Measurements from ENCODE around the gene UBTF. TPM values are rescaled to one million over a fixed set of nuclear protein-coding genes. Genes with fewer than 3 reads are reported as not detected.

Gene UBTF, protein sequence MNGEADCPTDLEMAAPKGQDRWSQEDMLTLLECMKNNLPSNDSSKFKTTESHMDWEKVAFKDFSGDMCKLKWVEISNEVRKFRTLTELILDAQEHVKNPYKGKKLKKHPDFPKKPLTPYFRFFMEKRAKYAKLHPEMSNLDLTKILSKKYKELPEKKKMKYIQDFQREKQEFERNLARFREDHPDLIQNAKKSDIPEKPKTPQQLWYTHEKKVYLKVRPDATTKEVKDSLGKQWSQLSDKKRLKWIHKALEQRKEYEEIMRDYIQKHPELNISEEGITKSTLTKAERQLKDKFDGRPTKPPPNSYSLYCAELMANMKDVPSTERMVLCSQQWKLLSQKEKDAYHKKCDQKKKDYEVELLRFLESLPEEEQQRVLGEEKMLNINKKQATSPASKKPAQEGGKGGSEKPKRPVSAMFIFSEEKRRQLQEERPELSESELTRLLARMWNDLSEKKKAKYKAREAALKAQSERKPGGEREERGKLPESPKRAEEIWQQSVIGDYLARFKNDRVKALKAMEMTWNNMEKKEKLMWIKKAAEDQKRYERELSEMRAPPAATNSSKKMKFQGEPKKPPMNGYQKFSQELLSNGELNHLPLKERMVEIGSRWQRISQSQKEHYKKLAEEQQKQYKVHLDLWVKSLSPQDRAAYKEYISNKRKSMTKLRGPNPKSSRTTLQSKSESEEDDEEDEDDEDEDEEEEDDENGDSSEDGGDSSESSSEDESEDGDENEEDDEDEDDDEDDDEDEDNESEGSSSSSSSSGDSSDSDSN
- total RNA-seq = 10 to 100 TPM; 42.6 to 59.7 TPM
- long read RNA-seq, donor 1, full-length matches to known transcripts = 14 of 39 reads
- long read RNA-seq, donor 1, partial matches to known transcripts = 11 of 39 reads
- long read RNA-seq, donor 1, other reads (novel, unspliced or antisense) = 14 of 39 reads
- long read RNA-seq, donor 2, full-length matches to known transcripts = 14 of 53 reads
- long read RNA-seq, donor 2, partial matches to known transcripts = 26 of 53 reads
- long read RNA-seq, donor 2, other reads (novel, unspliced or antisense) = 13 of 53 reads

DNA sequence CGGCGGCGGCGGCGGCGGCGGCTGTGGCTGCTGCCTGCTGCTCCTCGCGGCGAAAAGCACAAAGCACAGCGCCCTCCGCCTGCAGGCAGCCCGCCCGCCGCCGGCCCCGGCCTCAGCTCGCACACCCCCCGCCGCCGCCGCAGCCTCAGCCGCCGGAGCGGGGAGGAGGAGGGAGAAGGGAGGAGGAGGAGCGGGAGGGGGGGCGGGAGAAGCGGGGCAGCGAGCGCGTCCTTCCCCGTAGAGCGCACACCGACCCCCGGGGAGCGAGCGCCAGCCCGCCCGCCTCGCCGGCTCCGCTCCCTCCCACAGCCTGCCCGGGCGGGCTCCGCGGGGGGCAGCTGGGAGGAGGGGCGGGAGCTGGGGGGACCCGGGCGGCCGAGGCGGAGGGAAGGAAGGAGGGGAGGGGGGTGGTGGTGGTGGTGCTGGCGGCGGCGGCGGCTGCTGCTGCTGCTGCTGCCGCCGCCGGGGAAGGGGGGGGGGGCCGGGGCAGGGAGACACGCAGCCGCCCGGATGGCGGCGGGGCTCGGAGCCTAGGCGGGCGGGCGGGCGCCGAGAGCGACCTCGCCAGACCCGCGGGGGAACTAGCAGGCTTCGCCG lies at the start of gene UBTF:
UBTF (minus strand) TSS at position 60 of the 597 bp plus-strand sequence. CDS start 1,446 bp downstream, outside the sequence.
- intact Hi-C loops (cut with DNase I) = no loop called here
- peak; percentile 89 for DNase-seq (ENCODE audit: low spot score)

DNA sequence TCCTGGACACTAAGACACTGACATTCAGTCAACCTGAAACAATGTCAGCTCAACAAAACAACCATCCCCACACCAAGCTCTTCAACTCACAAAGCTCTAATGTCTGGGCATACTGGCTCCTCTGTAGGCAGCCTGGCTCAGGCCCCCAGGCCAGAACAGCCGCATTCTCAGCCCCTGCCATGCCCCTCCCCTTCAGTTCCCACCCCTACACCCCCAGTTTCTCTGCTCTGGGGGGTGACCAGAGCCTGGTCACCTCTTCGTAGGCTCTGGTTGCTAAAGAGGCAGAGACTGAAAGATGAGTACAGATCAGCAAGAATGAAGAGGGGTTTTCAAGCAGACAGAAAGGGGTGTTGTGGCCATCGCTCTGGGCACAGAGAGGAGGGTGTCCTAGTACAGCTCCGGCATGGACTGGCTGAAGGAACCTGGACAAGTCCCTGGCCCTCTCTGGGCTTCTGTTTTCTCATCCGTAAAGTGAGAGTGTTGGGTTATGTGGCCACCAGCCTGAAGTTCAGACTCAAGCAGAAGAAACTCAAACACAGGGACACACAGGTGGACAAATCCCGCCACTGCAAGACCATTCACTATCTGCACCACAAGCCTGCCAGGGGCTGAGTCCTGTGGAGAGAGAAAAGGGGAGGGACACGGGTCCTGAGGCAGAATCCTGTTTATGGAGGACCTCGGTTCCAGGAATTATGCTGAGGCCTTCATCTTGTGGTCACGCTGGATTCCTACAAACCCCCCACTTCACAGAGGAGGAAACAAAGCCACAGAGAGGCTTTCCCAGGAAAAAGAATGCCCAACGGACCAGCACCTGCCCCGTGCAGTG lies 49.4 kb upstream of the UBTF start:
- DNase-seq (ENCODE audit: low spot score) = no peak

DNA sequence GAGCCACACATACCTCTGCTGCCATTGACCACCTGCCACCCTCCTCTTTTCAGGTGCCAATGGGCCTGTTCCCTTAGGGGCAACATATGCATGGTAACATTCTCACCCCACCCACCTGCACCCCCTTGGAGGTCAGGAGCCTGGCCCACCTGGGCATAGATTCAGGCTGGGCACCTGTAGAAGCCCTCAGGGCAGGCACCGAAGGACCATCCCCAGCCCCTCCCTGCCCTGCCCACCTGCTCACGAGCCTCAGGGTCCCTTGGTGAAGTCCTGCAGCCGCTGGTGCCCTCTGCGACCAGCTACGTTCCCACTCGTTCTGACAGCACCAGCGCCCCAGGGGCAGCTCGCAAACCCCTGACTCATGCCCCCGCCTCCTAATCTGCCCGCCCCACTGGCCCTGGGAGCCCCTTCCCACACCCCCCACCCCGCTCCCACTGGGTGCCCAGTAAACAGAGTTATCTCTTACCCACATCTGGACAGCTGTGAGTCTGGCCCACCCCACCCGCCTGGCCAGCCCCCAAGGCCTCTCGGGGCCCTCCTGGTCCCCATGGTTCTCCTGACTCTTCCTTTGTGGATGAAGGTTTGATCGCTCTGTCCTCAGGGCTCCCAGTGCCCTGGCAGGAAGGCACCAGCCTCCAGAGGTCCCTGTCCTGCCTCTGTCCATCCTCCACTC lies 48.5 kb upstream of the UBTF start, which contains the start of gene SLC4A1:
SLC4A1 (minus strand) TSS at position 318 of the 673 bp plus-strand sequence. CDS start 5,269 bp downstream, outside the sequence.
- intact Hi-C loops (cut with DNase I) = no loop called here
- DNase-seq (ENCODE audit: low spot score) = no peak

More for the DNA sequence above, 49.4 kb upstream of the UBTF start:
- intact Hi-C loops (cut with DNase I) = no loop called here

DNA sequence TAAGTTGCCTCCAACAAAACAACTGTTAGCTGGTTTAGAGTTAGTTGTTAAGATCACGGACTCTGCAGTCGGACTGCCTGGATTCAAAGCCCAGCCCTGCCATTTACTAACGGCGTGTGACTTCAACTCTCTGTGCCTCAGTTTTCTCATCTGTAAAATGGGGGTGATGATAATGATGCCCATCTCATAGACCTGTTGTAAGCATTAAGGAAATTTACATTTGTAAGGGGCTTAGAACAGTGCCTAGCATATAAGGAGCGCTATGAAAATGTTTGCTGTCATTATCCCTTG lies 47.6 kb upstream of the UBTF start:
- intact Hi-C loops (cut with DNase I) = no loop called here
- DNase-seq (ENCODE audit: low spot score) = no peak

DNA sequence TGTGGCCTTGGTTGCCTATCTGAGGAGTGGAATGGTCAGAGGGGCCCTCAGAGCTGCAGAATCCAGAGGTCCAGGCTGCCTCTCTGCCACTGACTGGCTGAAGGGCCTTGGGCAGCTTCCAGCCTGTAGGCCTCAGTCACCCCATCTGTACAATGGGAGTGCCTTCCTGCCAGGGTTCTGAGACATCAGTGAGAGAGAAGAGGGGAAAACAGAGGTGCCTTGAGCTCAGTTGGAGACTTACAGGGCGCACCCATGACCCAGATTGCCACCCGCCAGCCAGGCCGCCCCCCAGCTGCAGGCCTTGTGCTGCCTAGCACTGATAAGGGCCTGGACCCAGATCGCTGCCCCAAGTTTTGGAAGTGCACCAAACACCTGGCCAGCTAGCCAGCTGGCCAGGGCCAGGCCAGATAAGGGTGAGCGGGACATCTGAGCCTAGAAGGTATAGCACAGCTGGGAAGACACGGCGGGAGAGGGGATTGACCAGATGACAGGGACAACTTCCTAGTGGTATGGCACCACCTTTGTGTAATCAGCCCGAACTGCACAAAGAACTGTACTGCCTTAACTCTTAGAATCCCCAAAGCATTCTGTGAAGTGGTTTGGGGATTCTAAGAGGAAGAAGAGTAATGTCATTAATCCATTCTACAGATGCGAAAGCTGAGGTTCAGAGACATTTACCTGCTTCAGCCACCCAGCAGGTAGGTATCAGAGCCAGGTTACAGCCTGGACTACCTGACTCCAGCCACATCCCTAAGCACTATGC lies 47.1 kb upstream of the UBTF start:
- intact Hi-C loops (cut with DNase I) = no loop called here
- no peak for DNase-seq (ENCODE audit: low spot score)

DNA sequence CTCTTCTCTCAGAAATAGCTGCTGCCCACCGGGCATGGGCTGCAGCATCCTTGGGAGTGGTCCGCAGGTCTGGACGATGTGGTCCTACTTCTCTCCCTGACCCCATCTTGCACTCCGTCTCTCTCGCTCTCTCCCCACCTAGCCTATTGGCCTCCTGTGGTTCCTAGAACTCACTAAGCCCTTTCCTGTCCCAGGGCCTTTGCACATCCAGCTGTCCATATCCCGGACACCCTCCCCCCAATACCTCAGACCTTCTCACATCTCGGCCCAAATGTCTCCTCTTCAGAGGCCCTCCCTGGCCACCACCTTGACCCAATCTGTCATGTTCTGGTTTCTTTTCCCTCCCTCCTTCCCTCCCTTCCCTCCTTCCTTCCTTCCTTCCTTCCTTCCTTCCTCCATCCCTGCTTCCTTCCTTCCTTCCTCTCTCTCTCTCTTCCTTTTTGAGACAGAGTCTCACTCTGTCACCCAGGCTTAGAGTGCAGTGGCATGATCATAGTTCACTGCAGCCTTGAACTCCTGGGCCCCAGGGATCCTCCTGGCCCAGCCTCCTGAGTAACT lies 43.9 kb upstream of the UBTF start:
- intact Hi-C loops (cut with DNase I) = no loop called here
- no peak for DNase-seq (ENCODE audit: low spot score)

DNA sequence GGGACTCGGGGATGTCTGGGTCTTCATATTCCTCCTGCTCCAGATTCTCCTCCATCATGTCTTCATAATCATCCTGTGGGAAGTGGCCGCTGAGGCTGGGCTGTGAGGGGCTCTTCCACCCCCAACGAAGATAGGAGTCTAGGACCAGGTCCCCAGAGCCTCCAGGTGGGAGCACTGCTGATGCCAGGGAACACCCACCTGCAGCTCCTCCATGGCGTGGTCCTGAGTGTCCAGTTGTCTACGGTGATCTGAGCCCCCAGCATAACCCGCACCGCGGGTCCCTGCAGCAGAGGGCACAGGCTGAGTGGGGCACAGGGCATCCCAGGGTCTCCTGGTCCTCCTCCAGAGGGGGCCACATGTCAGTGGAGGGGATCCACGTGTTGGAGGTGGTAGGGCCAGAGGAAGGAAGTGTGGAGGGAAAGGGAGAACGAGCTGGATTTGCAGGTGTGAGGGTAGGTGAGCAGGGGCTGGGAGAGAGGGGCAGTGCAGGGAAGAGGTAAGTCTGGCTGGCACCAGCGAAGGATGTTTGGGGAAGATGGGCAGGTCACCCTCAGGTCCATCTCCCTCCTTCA lies 43.3 kb upstream of the UBTF start:
- DNase-seq (ENCODE audit: low spot score) = no peak
- intact Hi-C loops (cut with DNase I) = no loop called here

DNA sequence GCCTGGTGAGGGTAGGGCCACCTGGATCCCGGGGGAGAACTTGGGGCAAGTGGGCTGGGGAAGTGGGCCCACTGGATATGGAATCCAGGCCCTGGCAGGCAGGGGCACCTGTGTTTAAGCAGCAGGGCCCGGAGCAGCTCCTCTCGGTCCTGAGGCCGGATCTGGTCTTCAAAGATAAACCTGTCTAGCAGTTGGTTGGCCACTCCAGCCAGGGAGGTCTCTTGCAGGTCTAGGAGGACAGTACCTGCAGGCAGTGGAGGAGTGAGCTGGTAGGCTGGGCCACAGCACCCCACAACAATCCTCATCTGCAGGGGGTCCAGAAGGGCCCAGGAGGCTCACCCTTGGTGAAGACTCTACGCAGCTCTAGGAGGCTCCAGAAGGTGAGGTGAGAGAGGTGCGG lies 40.8 kb upstream of the UBTF start:
- no peak for DNase-seq (ENCODE audit: low spot score)
- intact Hi-C loops (cut with DNase I) = no loop called here

DNA sequence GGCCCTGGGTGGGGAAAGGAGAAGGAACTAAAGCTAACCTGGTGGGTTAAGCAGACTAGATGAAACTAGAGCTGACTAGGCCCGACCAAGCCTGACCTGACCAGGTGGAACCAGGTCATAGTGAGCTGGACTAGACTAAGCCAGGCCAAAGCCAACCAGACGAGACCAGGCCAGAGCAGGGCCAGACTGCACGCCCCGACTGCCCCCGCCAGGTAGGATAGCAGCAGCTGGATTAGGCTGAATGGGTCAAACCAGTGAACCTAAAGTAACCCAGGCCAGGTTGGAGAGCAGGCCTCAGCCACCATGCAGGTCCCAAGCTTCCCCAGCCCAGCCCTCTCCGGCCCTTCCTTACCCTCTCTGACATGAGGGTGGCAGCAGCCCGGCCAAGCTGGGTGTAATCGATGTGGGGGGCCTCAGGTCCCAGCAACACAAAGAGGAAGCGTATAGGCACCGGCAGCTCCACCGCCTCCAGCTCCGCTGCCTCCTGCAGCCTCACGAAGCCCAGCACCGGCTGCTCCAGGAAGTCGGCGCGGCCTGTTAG lies 39.4 kb upstream of the UBTF start:
- no peak for DNase-seq (ENCODE audit: low spot score)
- intact Hi-C loops (cut with DNase I) = no loop called here

DNA sequence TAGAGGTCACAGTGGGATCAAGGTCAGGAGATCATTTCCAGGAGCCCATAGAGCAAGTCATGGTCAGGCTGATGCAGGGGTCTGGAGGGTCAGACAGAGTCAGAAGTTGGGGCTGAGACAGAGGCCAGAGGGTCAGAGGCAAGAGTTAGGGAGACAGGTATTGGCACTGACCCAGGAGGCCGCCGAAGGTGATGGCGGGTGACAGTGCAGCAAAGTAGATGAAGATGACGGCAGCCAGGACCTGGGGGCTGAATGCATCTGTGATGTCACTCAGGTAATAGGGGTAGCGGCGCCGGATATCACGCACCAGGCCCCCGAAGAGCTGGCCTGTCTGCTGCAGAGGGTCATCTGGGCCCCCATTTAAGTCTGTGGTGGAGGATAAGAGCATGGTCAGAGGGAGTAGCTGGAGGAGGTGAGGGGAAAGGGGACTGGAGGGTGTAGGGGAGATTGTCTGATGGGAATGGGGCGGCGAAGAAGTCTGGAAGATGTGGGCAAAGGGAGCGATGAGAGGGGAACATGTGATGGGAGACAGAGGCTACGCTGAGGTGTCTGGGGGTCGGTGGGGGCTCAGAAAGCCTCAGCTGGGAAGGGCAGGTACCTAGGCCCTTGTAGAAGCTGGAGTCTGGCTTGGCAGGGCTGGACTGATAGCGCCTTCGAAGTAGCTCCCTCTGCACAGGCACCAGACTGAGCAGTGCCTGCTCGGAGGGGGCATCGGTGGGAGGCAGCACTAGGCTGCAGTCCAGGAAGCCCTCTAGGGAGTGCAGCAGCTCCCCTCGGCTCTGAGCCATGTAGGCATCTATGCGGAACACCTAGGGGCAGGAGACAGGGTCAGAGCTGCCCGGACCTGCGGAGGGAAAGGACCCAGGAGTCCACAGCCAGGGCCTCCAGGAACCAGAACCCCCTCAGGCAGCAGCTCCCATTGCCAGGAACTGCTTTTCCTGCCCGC lies 38.6 kb upstream of the UBTF start:
- no peak for DNase-seq (ENCODE audit: low spot score)
- intact Hi-C loops (cut with DNase I) = no loop called here

DNA sequence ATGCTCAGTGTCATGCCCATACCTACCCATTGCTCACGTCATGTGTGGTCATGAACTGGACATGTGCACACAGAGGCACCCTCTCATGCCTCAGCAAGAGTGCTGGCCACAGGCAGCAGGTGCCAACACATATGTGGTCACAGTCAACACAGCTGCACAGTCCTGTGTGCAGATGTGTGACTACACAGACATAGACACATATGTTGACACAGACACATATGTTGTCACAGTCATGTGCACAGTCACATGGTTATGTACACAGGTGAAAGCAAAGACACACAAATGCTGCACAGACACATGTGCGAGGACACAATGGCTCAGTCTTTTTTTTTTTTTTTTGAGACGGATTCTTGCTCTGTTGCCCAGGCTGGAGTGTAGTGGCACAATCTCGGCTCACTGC lies 37.2 kb upstream of the UBTF start:
- DNase-seq (ENCODE audit: low spot score) = no peak
- intact Hi-C loops (cut with DNase I) = no loop called here

DNA sequence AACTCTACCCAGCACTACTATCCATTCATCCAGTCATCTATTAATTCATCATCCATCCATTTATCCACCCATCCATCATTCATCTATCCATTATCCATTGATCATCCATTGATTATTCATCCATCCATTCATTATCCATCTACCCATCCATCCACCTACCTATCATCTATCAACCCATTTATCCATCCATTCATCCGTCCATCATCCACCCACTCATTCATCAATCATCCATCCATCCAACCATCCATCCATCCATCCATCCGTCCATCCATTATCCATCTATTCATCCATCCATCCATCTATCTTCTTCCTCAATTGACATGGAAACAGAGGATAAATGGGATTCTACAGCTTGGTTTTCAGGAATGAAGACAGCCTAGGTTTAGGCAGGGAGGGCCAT lies 36.4 kb upstream of the UBTF start:
- DNase-seq (ENCODE audit: low spot score) = no peak
- intact Hi-C loops (cut with DNase I) = no loop called here

DNA sequence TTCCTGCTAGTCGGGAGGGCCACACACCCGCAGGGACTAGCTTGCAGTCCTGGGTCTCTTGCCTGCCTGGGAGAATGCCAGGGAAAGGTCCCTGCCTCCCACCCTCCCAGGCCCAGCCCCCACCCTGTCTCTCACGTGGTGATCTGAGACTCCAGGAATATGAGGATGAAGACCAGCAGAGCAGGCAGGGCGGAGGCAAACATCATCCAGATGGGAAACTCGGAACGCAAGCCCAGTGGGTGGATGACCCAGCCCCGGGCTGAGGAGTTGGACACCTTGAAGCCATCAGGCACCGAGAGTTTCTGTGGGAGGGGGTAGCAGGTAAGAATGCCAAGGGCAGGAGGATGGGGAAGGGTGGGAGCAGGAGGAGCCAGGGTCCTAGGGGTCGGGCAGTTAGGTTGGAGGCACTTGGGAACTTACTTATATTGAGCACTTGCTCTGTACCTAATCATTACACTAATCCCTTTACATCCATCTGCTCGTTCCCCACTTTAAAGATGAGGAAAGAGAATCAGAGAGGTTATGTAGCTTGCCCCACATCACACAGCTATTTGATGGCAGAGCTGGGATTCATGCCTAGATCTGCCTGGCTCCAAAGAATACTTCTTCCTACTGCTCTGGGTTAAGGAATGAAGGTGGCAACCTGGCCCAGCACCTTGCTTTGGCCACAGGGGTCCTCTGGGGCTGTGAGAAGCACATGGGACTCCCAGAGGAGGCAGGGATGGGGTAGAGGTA lies 35.1 kb upstream of the UBTF start:
- DNase-seq (ENCODE audit: low spot score) = no peak
- intact Hi-C loops (cut with DNase I) = no loop called here

DNA sequence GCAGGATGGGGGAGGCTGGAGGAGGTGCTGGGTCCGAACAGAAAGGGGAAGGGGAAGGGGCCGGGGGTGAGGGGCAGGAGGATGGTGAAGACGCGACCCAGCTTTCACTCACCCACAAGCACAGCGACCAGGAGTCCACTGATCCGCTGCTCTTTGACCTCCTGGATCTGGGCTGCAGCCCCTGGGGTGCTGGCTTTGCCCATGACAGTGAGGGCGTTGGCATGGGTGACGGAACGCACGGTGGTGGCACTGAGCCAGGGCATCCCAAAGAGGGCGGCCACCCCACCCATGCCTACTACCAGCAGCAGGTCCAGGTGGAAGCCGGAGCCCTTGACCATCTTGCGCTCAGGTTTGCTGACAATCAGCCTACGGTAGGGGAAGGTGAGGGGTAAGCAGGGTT lies 33.5 kb upstream of the UBTF start:
- no peak for DNase-seq (ENCODE audit: low spot score)
- intact Hi-C loops (cut with DNase I) = no loop called here

DNA sequence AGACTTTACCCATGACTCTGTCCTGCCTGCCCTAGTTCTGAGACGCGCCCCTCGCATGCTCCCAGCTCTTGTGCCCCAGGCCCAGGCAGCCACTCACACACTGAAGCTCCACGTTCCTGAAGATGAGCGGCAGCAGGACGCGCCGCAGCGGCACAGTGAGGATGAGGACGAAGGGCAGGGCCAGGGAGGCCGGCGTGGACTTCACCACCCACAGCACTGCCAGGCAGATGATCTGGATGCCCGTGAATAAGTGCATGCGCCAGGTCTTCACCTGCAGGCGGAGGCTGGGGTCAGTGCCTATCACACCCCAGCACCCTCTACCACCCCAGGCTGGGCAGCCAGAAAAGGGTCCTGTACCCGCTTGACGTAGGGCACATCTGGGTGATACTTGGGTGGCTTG lies 31.6 kb upstream of the UBTF start:
- no peak for DNase-seq (ENCODE audit: low spot score)
- intact Hi-C loops (cut with DNase I) = no loop called here
